NCI-H774 (cell line): Measurements from ENCODE around the gene STIM1.

ENCODE experiments used
- DNase-seq: peaks from one replicate; lab custom pipeline; 2025; lab: John Stamatoyannopoulos, UW

The STIM1 gene

GRCh38 chr11:3952715-3953114 is 97.3 kb downstream of the STIM1 start:
- DNase-seq, result no peak

GRCh38 chr11:3953327-3953726 is 97.9 kb downstream of the STIM1 start:
- DNase-seq, result no peak

GRCh38 chr11:3954448-3955298 is 99.2 kb downstream of the STIM1 start:
- DNase-seq, result no peak

GRCh38 chr11:3955299-3955665 is 99.8 kb downstream of the STIM1 start:
- no peak for DNase-seq

- DNase-seq, result no peak
Observed at GRCh38 chr11:3956038-3956437, 100.6 kb downstream of the STIM1 start.

GRCh38 chr11:3956748-3957147 is 101.3 kb downstream of the STIM1 start:
- DNase-seq, result no peak

- DNase-seq, result no peak
Observed at GRCh38 chr11:3957437-3957836, 102.0 kb downstream of the STIM1 start.

GRCh38 chr11:3958281-3958680 is 102.8 kb downstream of the STIM1 start:
- no peak for DNase-seq

GRCh38 chr11:3959015-3959902 is 103.8 kb downstream of the STIM1 start:
- no peak for DNase-seq

- DNase-seq, result no peak
Observed at GRCh38 chr11:3959903-3960265, 104.4 kb downstream of the STIM1 start.

- DNase-seq, result no peak
Observed at GRCh38 chr11:3962406-3962840, 107.0 kb downstream of the STIM1 start.

- DNase-seq, result no peak
Observed at GRCh38 chr11:3964056-3964455, 108.6 kb downstream of the STIM1 start.

GRCh38 chr11:3964935-3965604 is 109.6 kb downstream of the STIM1 start:
- no peak for DNase-seq

GRCh38 chr11:3967695-3968094 is 112.2 kb downstream of the STIM1 start:
- DNase-seq, result no peak

GRCh38 chr11:3969200-3969599 is 113.7 kb downstream of the STIM1 start:
- DNase-seq, result no peak

- no peak for DNase-seq
Observed at GRCh38 chr11:3969613-3970012, 114.1 kb downstream of the STIM1 start.

- DNase-seq, result no peak
Observed at GRCh38 chr11:3970108-3970507, 114.6 kb downstream of the STIM1 start.

GRCh38 chr11:3971756-3972404 is 116.4 kb downstream of the STIM1 start:
- no peak for DNase-seq

GRCh38 chr11:3972431-3972830 is 117.0 kb downstream of the STIM1 start:
- DNase-seq, result no peak

GRCh38 chr11:3977078-3977477 is 121.6 kb downstream of the STIM1 start:
- no peak for DNase-seq

GRCh38 chr11:3981084-3981633 is 125.7 kb downstream of the STIM1 start:
- DNase-seq, result no peak

- no peak for DNase-seq
Observed at GRCh38 chr11:3982431-3982830, 127.0 kb downstream of the STIM1 start.
